Measurements from ENCODE around the gene RPP25. TPM values are rescaled to one million over a fixed set of nuclear protein-coding genes. Genes with fewer than 3 reads are reported as not detected.

Gene RPP25
- total and polyA plus RNA-seq, 2 of the 13 experiments (the other 11 are each of a cell fraction or from before 2014, with no cell fraction given), result 0.05 to 0.11 TPM

DNA sequence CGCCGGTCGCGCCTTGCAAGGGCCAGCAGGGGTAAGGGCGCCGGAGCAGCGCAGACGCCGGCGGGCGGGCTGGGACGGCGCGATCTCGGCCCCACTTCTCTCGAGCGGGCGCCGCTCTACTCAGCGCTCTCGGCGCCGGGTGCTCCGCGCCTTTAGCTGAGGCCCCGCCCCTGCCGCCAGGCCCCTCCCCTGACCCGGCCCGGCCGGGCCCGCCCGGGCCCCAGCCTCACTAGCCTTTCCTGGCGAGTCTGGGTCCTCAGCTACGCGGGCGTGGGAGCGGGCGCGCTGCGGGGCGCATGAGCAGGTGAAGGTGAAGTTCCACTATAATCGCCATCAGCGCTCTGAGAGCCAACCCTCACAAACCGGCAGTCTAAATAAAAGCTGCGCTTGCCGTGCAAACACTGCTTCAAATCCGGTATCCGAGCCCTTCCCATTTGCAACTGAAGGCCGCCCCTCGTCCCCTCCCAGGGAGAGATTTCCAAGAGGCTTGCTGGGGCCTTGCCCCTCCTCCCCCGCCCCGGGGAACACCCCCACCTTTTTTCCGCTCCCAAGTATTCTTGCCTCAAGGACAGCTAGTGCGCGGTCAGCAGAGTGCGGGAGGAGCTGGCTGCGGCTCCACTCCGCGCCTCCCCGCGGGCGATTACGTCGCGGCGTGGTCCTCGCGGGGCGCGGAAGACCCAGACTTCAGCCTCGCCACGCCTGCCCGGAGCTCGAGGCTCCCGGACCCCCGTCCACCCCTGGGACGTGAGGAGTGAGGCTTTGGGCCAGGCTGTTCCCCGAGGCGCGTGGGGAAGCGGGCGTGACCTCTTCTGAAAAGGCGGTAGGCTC is at the start of gene RPP25 (continued):
- TF ChIP-seq ZNF598 (CRISPR knock-in tag; IDR thresholded peaks at IDR 0.05; ENCODE audit: borderline replicate concordance), result no peak
- no peak for TF ChIP-seq ZNF460 (CRISPR knock-in tag; IDR thresholded peaks at IDR 0.05; ENCODE audit: borderline replicate concordance)
- TF ChIP-seq ZNF10 (CRISPR knock-in tag; IDR thresholded peaks at IDR 0.05; ENCODE audit: borderline replicate concordance, low read depth), result no peak
- no peak for TF ChIP-seq TCF7L2 (IDR thresholded peaks at IDR 0.05; ENCODE audit: low read depth, low read length)
- no peak for TF ChIP-seq ZNF746 (CRISPR knock-in tag; IDR thresholded peaks at IDR 0.05)
- peak; percentile 43; the same call in 1 of the 2 replicates for TF ChIP-seq MTA1 (CRISPR knock-in tag; IDR thresholded peaks at IDR 0.05; ENCODE audit: borderline replicate concordance)
- TF ChIP-seq, protein P1, sequence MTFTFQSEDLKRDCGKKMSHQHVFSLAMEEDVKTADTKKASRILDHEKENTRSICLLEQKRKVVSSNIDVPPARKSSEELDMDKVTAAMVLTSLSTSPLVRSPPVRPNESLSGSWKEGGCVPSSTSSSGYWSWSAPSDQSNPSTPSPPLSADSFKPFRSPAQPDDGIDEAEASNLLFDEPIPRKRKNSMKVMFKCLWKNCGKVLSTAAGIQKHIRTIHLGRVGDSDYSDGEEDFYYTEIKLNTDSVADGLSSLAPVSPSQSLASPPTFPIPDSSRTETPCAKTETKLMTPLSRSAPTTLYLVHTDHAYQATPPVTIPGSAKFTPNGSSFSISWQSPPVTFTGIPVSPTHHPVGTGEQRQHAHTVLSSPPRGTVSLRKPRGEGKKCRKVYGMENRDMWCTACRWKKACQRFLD (CRISPR knock-in tag; IDR thresholded peaks at IDR 0.05; ENCODE audit: borderline replicate concordance), result no peak
- TF ChIP-seq NR2F6 (IDR thresholded peaks at IDR 0.05), result no peak
- TF ChIP-seq NR2F6 (CRISPR knock-in tag; IDR thresholded peaks at IDR 0.05), result no peak
- no peak for TF ChIP-seq RXRA (CRISPR knock-in tag; IDR thresholded peaks at IDR 0.05)
- TF ChIP-seq ZNF432 (CRISPR knock-in tag; IDR thresholded peaks at IDR 0.05; ENCODE audit: borderline replicate concordance), result no peak
- TF ChIP-seq MBNL3 (CRISPR knock-in tag; conservative IDR thresholded peaks at IDR 0.05), result no peak
- no peak for TF ChIP-seq POGZ (CRISPR knock-in tag; IDR thresholded peaks at IDR 0.05)
- no peak for TF ChIP-seq KLF15 (CRISPR knock-in tag; IDR thresholded peaks at IDR 0.05; ENCODE audit: borderline replicate concordance)
- TF ChIP-seq, protein P2, sequence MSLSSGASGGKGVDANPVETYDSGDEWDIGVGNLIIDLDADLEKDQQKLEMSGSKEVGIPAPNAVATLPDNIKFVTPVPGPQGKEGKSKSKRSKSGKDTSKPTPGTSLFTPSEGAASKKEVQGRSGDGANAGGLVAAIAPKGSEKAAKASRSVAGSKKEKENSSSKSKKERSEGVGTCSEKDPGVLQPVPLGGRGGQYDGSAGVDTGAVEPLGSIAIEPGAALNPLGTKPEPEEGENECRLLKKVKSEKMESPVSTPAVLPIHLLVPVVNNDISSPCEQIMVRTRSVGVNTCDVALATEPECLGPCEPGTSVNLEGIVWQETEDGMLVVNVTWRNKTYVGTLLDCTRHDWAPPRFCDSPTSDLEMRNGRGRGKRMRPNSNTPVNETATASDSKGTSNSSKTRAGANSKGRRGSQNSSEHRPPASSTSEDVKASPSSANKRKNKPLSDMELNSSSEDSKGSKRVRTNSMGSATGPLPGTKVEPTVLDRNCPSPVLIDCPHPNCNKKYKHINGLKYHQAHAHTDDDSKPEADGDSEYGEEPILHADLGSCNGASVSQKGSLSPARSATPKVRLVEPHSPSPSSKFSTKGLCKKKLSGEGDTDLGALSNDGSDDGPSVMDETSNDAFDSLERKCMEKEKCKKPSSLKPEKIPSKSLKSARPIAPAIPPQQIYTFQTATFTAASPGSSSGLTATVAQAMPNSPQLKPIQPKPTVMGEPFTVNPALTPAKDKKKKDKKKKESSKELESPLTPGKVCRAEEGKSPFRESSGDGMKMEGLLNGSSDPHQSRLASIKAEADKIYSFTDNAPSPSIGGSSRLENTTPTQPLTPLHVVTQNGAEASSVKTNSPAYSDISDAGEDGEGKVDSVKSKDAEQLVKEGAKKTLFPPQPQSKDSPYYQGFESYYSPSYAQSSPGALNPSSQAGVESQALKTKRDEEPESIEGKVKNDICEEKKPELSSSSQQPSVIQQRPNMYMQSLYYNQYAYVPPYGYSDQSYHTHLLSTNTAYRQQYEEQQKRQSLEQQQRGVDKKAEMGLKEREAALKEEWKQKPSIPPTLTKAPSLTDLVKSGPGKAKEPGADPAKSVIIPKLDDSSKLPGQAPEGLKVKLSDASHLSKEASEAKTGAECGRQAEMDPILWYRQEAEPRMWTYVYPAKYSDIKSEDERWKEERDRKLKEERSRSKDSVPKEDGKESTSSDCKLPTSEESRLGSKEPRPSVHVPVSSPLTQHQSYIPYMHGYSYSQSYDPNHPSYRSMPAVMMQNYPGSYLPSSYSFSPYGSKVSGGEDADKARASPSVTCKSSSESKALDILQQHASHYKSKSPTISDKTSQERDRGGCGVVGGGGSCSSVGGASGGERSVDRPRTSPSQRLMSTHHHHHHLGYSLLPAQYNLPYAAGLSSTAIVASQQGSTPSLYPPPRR (CRISPR knock-in tag; IDR thresholded peaks at IDR 0.05; ENCODE audit: borderline replicate concordance), result no peak
- TF ChIP-seq, protein P3, sequence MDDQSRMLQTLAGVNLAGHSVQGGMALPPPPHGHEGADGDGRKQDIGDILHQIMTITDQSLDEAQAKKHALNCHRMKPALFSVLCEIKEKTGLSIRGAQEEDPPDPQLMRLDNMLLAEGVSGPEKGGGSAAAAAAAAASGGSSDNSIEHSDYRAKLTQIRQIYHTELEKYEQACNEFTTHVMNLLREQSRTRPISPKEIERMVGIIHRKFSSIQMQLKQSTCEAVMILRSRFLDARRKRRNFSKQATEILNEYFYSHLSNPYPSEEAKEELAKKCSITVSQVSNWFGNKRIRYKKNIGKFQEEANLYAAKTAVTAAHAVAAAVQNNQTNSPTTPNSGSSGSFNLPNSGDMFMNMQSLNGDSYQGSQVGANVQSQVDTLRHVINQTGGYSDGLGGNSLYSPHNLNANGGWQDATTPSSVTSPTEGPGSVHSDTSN (CRISPR knock-in tag; IDR thresholded peaks at IDR 0.05; ENCODE audit: borderline replicate concordance), result no peak
- TF ChIP-seq ESRRA (CRISPR knock-in tag; IDR thresholded peaks at IDR 0.05; ENCODE audit: low read depth), result no peak

All from HepG2 (cell line).